Subcutaneous abdominal adipose tissue (tissue), 5 donors: ENCODE results near the gene ZNF618.

Experiments
- H3K27ac ChIP-seq: one replicate; pipeline ENCODE4 v1.7.0; 2013; ENCODE audit warnings: low read depth, mild to moderate bottlenecking, inconsistent platforms, low read length, moderate library complexity
- H3K27me3 ChIP-seq, 5 donors: one replicate each; pipeline ENCODE4 v1.7.0; 2013; ENCODE audit warnings: low read length in 5 of 5, inconsistent platforms in 1 of 5; ENCODE audit not compliant: control insufficient read depth in 5 of 5, insufficient read depth in 4 of 5
- H3K36me3 ChIP-seq, 5 donors: one replicate each; pipeline ENCODE4 v1.7.0; 2013; ENCODE audit warnings: low read length in 5 of 5; ENCODE audit not compliant: control insufficient read depth in 5 of 5, insufficient read depth in 5 of 5
- H3K4me1 ChIP-seq, 5 donors: one replicate each; pipeline ENCODE4 v1.7.0; 2013; ENCODE audit warnings: low read length in 5 of 5, mild to moderate bottlenecking in 3 of 5, moderate library complexity in 1 of 5; ENCODE audit not compliant: control insufficient read depth in 5 of 5, insufficient read depth in 5 of 5
- H3K4me3 ChIP-seq, 5 donors: one replicate each; pipeline ENCODE4 v1.7.0; 2013; ENCODE audit warnings: low read length in 5 of 5, low read depth in 1 of 5
- H3K9ac ChIP-seq, 5 donors: one replicate each; pipeline ENCODE4 v1.7.0; 2013; ENCODE audit warnings: low read length in 5 of 5, mild to moderate bottlenecking in 4 of 5, moderate library complexity in 3 of 5
- H3K9me3 ChIP-seq, 5 donors: one replicate each; pipeline ENCODE4 v1.7.0; 2013; ENCODE audit warnings: low read length in 5 of 5; ENCODE audit not compliant: control insufficient read depth in 5 of 5
- donor health status: healthy.
- donor health status: healthy.
- donor health status: healthy.
- donor health status: healthy.
- donor health status: healthy.

Gene ZNF618

DNA sequence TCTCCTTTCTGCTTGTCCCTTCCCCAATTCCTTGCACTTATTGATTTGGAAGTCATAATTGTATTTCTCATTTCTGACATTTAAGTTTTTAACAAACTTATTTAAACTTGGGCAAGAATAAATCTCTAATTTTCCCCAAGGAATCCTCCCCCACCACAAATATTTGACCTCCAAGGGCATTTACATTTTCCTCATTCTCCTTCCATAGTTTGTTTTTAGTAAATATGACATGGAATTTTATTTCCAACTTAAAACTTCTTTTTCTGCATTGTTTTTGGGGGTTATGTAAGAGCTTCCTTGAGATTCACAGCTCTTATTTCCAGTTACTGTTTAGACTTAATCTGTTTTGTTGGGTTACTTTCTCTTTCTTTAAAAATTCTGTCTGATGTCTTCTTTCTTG lies 64.9 kb downstream of the ZNF618 start:
- H3K27me3 ChIP-seq: no peaks in the 10 kb centered on the region
- no peak overlapping the region for H3K9ac ChIP-seq
- H3K4me3 ChIP-seq: no peak overlapping the region
- no peaks in the 10 kb centered on the region for H3K36me3 ChIP-seq
- peaks cover 0 to 10% (median 0%) of the 10 kb centered on the region in 5 donors for H3K4me1 ChIP-seq
- H3K9me3 ChIP-seq: no peaks in the 10 kb centered on the region
- no peak overlapping the region for H3K27ac ChIP-seq

DNA sequence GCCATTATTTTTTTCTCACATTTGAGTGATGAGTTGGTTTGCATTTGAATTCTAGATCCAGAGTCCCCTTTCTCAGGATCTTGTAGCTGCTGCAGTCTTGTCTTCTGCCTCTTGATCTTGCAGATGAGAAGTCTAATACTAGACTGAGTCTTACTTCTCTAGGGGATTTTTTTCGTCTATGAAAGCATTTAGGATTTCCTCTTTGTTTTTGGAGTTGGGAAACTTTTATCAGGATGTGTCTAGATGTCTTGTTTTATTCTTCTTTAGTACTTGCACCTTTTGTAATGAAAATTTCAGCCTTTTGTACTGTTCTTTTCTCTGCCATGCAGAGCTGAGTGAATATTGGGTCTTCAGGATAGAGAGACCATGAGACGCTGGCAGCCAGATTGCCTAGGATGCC lies 65.4 kb downstream of the ZNF618 start:
- no peak overlapping the region for H3K9ac ChIP-seq
- H3K27me3 ChIP-seq: no peaks in the 10 kb centered on the region
- H3K36me3 ChIP-seq: peaks cover 0 to 1% (median 0%) of the 10 kb centered on the region in 5 donors
- no peak overlapping the region for H3K4me3 ChIP-seq
- H3K9me3 ChIP-seq: no peaks in the 10 kb centered on the region
- H3K27ac ChIP-seq: no peak overlapping the region
- peaks cover 0 to 10% (median 0%) of the 10 kb centered on the region in 5 donors for H3K4me1 ChIP-seq

DNA sequence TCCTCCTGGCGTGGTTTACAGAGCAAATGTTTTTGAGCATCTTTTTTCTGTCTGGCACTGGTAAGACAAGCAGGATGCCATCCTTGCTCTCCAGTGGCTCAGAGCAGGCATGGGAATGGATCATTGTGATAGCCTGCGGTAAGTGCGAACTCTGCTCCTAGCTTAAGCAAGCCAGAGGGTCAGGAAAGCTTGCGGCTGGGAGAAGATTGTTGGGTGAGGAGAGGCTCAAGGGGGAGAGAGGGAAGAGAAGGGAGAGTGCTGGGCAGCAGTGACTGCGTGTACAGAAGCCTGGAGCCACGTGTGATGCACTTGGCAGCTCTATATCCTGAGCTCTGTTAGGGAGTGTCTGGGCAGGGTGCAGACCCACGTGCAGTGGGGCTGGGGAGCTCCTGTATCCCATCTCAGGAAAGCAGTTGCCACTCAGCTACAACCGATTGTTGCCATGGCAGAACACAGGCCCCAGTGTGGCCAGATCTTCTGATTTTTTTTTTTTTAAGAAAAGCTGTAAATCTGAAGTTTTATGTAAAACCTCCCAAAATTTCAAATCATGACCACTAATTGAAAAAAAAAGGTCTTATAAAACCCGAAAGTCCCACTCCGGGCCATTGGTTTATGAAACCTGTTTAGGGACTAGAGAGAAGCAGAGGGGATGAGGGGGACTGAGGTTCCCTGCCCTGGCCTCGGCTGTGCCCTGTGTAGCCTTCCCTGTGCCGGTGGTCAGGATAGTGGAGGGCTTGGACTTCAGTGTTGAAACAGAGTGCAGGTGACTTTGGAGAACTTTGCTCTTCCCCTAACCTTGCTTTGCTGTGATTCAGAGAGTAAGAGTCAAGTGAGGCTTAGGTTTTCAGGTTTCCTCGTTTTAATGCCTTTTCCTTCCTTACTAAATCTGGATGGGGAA lies 67.3 kb downstream of the ZNF618 start:
- peaks cover 0 to 3% (median 0%) of the 10 kb centered on the region in 5 donors for H3K36me3 ChIP-seq
- H3K9ac ChIP-seq: no peak overlapping the region
- H3K4me1 ChIP-seq: peaks cover 0 to 10% (median 0%) of the 10 kb centered on the region in 5 donors
- no peaks in the 10 kb centered on the region for H3K27me3 ChIP-seq
- no peak overlapping the region for H3K4me3 ChIP-seq
- no peak overlapping the region for H3K27ac ChIP-seq
- H3K9me3 ChIP-seq: no peaks in the 10 kb centered on the region

- H3K4me1 ChIP-seq: peaks cover 0 to 10% (median 0%) of the 10 kb centered on the region in 5 donors
- no peak overlapping the region for H3K27ac ChIP-seq
Measured at GRCh38 chr9:113945784-113946183, 69.7 kb downstream of the ZNF618 start.

GRCh38 chr9:113946496-113947115 lies 70.5 kb downstream of the ZNF618 start:
- Histone ChIP-seq H3K4me3 (no peak overlapping the region), H3K4me1 (peaks cover 0 to 7% (median 0%) of the 10 kb centered on the region in 5 donors), H3K9me3 (no peaks in the 10 kb centered on the region), H3K27ac (no peak overlapping the region), H3K27me3 (no peaks in the 10 kb centered on the region), H3K36me3 (peaks cover 0 to 3% (median 0%) of the 10 kb centered on the region in 5 donors), H3K9ac (no peak overlapping the region)

More at GRCh38 chr9:113945784-113946183, 69.7 kb downstream of the ZNF618 start:
- Histone ChIP-seq H3K4me3 (no peak overlapping the region), H3K36me3 (peaks cover 0 to 3% (median 0%) of the 10 kb centered on the region in 5 donors), H3K27me3 (no peaks in the 10 kb centered on the region), H3K9me3 (no peaks in the 10 kb centered on the region), H3K9ac (no peak overlapping the region)

DNA sequence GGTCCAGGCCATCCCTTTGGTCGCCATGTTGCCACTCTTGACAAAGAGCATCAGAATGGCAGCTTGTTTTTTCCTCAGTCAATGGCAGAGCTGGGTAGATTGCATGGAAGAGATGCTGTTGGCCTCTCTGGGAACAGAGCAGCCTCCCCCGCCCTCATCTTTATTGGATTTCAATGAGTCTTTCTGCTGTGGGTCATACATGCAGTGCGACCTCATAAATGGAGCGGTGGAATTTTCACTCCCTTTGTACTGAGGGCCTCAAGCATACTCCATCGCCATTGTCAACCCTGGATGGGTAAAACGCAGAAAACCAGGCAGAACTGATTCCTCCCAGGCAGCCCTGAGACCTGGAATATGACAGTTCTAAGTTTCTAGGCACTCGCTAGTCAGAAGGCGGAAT lies 71.8 kb downstream of the ZNF618 start:
- H3K4me1 ChIP-seq: peaks cover 0 to 2% (median 0%) of the 10 kb centered on the region in 5 donors
- no peak overlapping the region for H3K4me3 ChIP-seq
- no peak overlapping the region for H3K9ac ChIP-seq
- no peaks in the 10 kb centered on the region for H3K27me3 ChIP-seq
- H3K36me3 ChIP-seq: peaks cover 0 to 3% (median 0%) of the 10 kb centered on the region in 5 donors
- H3K9me3 ChIP-seq: no peaks in the 10 kb centered on the region
- H3K27ac ChIP-seq: no peak overlapping the region

- H3K9ac ChIP-seq: no peak overlapping the region
- H3K36me3 ChIP-seq: peaks cover 0 to 3% (median 0%) of the 10 kb centered on the region in 5 donors
- no peaks in the 10 kb centered on the region for H3K4me1 ChIP-seq
- no peaks in the 10 kb centered on the region for H3K27me3 ChIP-seq
- H3K9me3 ChIP-seq: no peaks in the 10 kb centered on the region
- no peak overlapping the region for H3K27ac ChIP-seq
- H3K4me3 ChIP-seq: no peak overlapping the region
Measured at GRCh38 chr9:113948891-113949570, 72.9 kb downstream of the ZNF618 start.

DNA sequence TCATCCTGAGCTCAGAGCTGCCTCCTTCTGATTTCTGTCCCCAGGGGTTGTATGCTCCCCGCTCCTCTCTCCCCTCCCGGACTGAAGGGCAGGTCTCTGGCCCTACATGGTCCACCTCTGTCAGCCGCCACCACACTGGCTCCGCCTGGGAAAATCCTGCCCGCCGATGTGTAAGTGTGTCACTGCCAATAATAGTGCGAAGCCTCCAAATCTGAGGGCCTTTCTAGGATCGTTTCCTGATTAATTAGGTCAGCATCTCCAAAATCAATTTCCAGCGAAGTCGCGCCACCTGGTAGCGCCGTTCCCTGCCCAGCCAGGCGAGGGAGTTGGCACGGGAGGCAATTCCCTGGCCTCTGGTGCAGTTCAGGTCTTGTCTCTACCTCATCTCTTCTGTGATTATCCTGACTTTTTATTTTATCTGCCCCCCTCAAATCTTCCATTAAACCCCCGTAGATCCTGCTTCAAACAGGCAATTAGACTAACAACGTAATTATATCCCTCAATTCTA lies 73.5 kb downstream of the ZNF618 start:
- Histone ChIP-seq H3K36me3 (peaks cover 0 to 3% (median 0%) of the 10 kb centered on the region in 5 donors), H3K27ac (no peak overlapping the region), H3K4me1 (peaks cover 0 to 3% (median 2%) of the 10 kb centered on the region in 5 donors), H3K27me3 (no peaks in the 10 kb centered on the region), H3K9me3 (no peaks in the 10 kb centered on the region), H3K4me3 (no peak overlapping the region), H3K9ac (no peak overlapping the region)

DNA sequence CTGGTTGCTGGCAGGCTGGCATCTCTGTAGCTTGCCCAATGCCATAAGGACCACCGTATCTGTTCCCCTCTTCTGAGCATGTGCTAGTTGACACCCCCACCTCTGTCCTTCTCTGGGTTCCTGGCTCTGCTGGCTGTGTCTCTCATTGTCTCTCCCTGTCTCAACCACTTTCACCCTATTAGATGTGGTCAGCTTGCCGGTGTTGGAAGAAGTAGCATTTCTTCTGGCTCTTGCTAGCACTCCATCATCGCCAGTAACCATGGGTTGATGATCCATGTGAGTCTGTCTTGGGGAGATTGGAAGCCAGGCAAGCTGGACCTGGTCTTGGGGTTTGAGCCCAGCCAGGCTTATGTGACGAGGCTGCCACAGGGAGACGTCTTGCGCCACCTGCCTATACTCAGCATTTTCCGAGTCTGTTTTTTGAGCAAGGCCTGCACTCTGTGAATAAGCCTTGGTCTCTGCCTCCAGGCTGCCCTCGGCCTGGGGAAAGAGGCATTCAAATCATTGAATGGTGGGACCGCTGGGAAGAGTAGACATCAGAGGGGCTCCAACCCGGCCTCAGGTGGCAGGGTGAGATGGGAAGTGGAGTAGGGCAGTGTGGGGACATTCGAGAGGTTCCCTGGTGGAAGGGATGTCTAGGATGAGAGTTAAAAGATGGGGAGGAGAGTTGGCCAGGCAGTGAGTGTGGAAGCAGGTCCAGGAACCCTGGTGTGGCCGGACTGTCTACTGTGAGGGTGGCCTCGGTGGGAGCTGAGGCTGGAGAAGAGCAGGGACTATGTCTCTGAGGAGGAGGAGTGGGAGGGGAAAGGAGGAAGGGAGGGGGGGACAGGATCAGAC lies 74.3 kb downstream of the ZNF618 start:
- H3K9ac ChIP-seq: no peak overlapping the region
- H3K9me3 ChIP-seq: no peaks in the 10 kb centered on the region
- H3K27me3 ChIP-seq: no peaks in the 10 kb centered on the region
- H3K4me1 ChIP-seq: peaks cover 0 to 11% (median 10%) of the 10 kb centered on the region in 5 donors
- no peak overlapping the region for H3K27ac ChIP-seq
- peaks cover 0 to 3% (median 0%) of the 10 kb centered on the region in 5 donors for H3K36me3 ChIP-seq
- no peak overlapping the region for H3K4me3 ChIP-seq
